ENCODE results near the gene KCNN2.

KCNN2 gene

DNA sequence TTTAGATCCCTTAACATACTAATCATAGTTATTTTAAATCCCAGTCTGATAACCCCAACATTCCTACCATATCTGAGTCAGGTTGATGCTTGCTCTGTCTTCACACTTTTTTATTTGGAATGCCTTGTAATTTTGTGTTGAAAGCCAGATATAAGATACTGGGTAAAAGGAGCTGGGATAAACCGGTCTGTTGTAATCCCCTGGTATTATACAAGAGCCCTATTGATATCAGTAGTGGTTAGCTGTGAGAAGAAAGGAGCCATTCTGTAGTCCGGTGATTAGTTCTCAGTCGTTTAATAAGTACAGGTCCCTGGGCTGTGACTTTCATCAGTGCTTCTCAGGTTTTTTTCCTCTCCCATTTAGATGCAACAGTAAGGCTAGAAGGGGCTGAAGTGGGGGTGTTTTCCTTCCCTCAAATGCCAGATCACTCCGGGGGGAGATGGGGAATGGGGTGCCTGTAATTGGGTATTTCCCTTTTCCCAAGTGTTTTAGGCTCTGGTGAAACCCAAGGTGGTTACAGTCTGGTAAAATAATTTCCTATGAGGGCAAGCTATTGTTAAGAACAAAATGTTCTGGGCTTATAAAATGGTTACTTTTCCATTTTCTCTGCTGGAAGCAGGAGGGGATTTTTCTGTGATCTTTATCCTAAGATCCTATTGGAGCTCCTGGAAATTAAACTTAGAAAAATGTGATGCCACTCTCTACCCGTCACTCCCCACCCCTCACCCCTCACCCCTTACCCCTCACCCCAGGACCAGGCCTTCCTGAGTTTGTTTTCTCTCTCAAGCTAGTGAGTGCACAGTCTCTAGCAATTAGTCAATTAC lies 72.7 kb downstream of the KCNN2 start:
- Histone ChIP-seq H3K9me3 (no peaks in the 10 kb centered on the region), H3K27me3 (no peaks in the 10 kb centered on the region), H3K36me3 (no peaks in the 10 kb centered on the region), H3K4me1 (no peaks in the 10 kb centered on the region), H3K4me3 (ENCODE audit: low read depth, low read length) (no peak overlapping the region)
- TF ChIP-seq, protein P1, sequence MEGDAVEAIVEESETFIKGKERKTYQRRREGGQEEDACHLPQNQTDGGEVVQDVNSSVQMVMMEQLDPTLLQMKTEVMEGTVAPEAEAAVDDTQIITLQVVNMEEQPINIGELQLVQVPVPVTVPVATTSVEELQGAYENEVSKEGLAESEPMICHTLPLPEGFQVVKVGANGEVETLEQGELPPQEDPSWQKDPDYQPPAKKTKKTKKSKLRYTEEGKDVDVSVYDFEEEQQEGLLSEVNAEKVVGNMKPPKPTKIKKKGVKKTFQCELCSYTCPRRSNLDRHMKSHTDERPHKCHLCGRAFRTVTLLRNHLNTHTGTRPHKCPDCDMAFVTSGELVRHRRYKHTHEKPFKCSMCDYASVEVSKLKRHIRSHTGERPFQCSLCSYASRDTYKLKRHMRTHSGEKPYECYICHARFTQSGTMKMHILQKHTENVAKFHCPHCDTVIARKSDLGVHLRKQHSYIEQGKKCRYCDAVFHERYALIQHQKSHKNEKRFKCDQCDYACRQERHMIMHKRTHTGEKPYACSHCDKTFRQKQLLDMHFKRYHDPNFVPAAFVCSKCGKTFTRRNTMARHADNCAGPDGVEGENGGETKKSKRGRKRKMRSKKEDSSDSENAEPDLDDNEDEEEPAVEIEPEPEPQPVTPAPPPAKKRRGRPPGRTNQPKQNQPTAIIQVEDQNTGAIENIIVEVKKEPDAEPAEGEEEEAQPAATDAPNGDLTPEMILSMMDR (IDR thresholded peaks at IDR 0.05; ENCODE audit: low read depth, low read length), result no peak
- no peak for DNase-seq

DNA sequence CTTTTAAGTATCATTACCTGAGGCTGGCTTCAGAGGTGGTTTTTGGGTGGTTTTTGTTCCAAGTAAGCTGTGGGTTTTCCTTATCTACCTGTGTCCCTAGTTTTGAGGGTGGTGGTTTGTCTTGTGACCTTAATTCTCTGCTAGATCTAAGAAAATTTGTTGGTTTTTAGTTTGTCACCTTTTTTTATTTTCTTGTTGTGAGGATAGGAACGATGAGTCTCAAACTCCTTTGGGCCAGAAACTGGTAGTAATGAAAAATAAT lies 73.3 kb downstream of the KCNN2 start:
- no peaks in the 10 kb centered on the region for H3K36me3 ChIP-seq
- TF ChIP-seq, protein P1 (IDR thresholded peaks at IDR 0.05; ENCODE audit: low read depth, low read length), result no peak
- H3K27me3 ChIP-seq, result no peaks in the 10 kb centered on the region
- H3K9me3 ChIP-seq, result no peaks in the 10 kb centered on the region
- no peaks in the 10 kb centered on the region for H3K4me1 ChIP-seq
- no peak for DNase-seq
- H3K4me3 ChIP-seq (ENCODE audit: low read depth, low read length), result no peak overlapping the region

DNA sequence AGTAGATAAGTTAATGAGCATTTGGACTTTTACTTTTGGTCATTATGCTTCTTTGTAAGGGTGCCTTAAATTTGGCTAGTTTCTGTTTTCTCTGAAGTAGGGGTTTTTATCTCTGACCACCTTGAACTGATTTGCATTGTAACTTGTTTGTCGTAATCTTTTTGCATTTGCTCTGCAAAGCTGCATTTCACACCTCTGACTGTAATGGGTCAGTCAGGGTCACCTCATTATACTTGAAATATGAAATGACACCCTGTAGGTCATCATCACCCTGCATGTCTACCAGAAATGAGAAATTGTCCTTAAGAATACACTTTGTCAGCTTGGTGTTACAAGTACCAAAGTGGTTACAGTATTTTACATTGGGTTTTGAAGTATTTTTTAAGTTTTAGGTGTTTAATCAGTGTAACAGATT lies 74.0 kb downstream of the KCNN2 start:
- no peaks in the 10 kb centered on the region for H3K4me1 ChIP-seq
- H3K9me3 ChIP-seq, result no peaks in the 10 kb centered on the region
- TF ChIP-seq, protein P1 (IDR thresholded peaks at IDR 0.05; ENCODE audit: low read depth, low read length), result no peak
- H3K4me3 ChIP-seq (ENCODE audit: low read depth, low read length), result no peak overlapping the region
- DNase-seq, result no peak
- H3K27me3 ChIP-seq, result no peaks in the 10 kb centered on the region
- no peaks in the 10 kb centered on the region for H3K36me3 ChIP-seq

DNA sequence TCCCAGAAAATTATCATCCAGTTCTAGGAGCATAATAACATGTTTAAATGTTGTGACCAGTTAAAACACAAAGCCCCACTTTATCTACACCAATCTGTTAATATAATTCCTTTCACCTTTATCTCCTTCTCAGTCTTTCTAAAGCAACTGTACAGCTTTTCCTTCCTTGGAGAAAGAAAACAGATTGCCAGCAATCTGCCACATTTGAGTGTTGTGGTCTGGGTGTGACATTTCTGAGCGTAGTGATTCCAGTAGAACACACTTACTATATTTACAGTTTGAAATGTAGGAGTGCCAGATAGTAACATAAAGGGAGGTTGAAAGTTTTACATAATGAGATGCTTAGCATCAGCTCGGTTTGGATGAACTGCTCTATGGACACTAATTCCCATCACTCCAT lies 76.1 kb downstream of the KCNN2 start:
- H3K27me3 ChIP-seq, result no peaks in the 10 kb centered on the region
- H3K9me3 ChIP-seq, result no peaks in the 10 kb centered on the region
- TF ChIP-seq, protein P1 (IDR thresholded peaks at IDR 0.05; ENCODE audit: low read depth, low read length), result no peak
- no peak overlapping the region for H3K4me3 ChIP-seq (ENCODE audit: low read depth, low read length)
- DNase-seq, result no peak
- no peaks in the 10 kb centered on the region for H3K36me3 ChIP-seq
- H3K4me1 ChIP-seq, result no peaks in the 10 kb centered on the region

DNA sequence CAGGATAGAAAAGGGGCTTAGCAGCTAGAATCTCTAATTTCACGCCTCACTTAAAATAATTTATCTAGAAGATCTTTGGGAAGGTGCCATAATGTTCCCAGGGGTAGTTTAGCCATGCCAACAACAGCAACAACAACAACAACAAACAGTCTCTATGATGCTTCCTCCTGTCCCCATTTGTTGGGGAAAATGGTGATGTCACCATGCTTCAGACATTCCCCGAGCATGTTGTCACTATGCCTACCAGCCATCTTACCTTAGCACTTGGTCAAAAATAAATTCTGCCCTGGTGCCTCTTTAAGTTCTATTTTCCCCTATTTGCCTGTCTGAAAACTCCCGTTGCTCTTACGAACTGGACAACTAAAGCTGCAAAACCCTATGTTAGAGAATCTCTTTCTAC lies 76.6 kb downstream of the KCNN2 start:
- H3K4me1 ChIP-seq, result no peaks in the 10 kb centered on the region
- DNase-seq, result no peak
- H3K36me3 ChIP-seq, result no peaks in the 10 kb centered on the region
- H3K9me3 ChIP-seq, result no peaks in the 10 kb centered on the region
- TF ChIP-seq, protein P1 (IDR thresholded peaks at IDR 0.05; ENCODE audit: low read depth, low read length), result no peak
- no peaks in the 10 kb centered on the region for H3K27me3 ChIP-seq
- no peak overlapping the region for H3K4me3 ChIP-seq (ENCODE audit: low read depth, low read length)

DNA sequence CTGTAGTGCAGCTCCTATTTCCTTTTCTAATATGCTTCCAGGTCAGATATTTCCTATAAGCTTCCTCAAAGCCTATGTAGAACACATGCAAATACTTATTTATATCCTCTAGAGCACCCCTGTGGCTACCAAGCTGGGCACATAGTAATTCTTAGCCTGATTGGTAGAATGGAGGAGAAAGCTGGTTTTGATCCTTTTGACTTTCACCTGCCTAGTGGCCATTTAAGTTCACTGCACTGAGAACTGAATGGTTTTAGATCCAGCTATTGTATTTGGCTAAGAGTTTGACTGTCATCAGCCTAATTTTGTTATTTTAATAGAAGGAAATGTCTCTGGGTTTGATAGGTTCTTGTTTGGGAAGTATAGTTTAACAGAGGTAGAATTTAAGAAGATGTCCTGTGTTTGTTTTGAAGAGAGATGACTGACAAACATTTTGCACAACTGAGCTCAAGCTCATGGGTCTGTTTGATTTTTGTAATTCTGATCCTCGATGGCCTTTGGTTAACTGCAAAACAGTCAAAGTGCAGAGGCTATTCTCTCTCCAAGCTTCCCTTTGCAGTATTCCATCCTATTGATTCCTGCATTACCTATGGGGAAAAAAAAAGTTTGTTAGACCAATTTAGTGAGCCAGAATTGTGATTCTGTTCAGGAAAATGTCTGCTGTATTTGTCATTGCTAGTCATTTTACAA lies 85.4 kb downstream of the KCNN2 start:
- TF ChIP-seq, protein P1 (IDR thresholded peaks at IDR 0.05; ENCODE audit: low read depth, low read length), result peak; percentile 38
- no peaks in the 10 kb centered on the region for H3K4me1 ChIP-seq
- H3K9me3 ChIP-seq, result no peaks in the 10 kb centered on the region
- no peaks in the 10 kb centered on the region; the same call in none of the 2 replicates for H3K27me3 ChIP-seq
- H3K4me3 ChIP-seq (ENCODE audit: low read depth, low read length), result no peak overlapping the region
- DNase-seq, result no peak
- H3K36me3 ChIP-seq, result no peaks in the 10 kb centered on the region
